ENCODE measurements around the gene MRPL20. TPM values are rescaled to one million over a fixed set of nuclear protein-coding genes. Genes with fewer than 3 reads are reported as not detected.
"Not testable (repeated sequence)": the region's sequence is repeated elsewhere in the genome, so short reads cannot be mapped to it uniquely, and the experiment has no call there.

Gene MRPL20
- total RNA-seq, 4 donors from 2014 or later, result 58.2 to 94.1 (median 78.2) TPM

DNA sequence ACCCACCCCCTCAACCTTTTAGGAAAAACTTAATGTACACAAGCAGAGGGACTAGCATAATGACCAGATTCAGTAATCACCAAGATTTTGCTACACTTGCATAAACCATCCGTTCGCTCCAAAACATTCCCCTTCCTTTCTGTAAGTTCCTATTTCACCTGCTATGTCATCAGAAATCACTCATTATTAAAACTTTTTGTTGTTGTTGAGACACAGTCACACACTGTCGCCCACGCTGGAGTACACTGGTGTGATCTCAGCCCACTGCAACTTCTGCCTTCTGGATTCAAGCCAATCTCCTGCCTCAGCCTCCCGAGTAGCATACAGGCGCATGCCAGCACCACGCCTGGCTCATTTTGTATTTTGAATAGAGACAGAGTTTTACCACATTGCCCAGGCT, 3.4 kb downstream of the MRPL20 start:
- H3K36me3 ChIP-seq, result peaks cover 0 to 46% (median 0%) of the 10 kb centered on the region in 3 donors
- H3K27ac ChIP-seq, result no peak overlapping the region
- no peak overlapping the region for H3K4me3 ChIP-seq
- no peaks in the 10 kb centered on the region for H3K9me3 ChIP-seq
- no peak for TF ChIP-seq POLR2A (IDR thresholded peaks at IDR 0.05)
- TF ChIP-seq, protein P1, sequence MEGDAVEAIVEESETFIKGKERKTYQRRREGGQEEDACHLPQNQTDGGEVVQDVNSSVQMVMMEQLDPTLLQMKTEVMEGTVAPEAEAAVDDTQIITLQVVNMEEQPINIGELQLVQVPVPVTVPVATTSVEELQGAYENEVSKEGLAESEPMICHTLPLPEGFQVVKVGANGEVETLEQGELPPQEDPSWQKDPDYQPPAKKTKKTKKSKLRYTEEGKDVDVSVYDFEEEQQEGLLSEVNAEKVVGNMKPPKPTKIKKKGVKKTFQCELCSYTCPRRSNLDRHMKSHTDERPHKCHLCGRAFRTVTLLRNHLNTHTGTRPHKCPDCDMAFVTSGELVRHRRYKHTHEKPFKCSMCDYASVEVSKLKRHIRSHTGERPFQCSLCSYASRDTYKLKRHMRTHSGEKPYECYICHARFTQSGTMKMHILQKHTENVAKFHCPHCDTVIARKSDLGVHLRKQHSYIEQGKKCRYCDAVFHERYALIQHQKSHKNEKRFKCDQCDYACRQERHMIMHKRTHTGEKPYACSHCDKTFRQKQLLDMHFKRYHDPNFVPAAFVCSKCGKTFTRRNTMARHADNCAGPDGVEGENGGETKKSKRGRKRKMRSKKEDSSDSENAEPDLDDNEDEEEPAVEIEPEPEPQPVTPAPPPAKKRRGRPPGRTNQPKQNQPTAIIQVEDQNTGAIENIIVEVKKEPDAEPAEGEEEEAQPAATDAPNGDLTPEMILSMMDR (IDR thresholded peaks at IDR 0.05), result no peak
- H3K4me1 ChIP-seq, result peaks cover 0 to 43% (median 20%) of the 10 kb centered on the region in 4 donors
- no peaks in the 10 kb centered on the region for H3K27me3 ChIP-seq
- no peak for DNase-seq

DNA sequence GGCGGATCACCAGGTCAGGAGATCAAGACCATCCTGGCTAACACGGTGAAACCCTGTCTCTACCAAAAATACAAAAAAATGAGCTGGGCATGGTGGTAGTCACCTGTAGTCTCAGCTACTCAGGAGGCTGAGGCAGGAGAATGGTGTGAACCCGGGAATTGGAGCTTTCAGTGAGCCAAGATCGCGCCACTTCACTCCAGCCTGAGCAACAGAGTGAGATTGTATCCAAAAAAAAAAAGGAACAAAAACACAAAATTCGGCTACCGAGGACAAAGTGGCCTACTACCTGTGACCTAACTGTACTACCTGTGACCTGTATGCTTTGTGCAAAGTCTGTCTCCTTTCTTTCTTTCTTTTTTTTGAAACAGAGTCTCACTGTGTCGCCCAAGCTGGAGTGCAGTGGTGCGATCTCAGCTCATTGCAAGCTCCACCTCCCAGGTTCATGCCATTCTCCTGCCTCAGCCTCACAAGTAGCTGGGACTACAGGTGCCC, 4.1 kb downstream of the MRPL20 start:
- H3K9me3 ChIP-seq, H3K27ac ChIP-seq, DNase-seq, H3K27me3 ChIP-seq, H3K4me3 ChIP-seq: not testable (repeated sequence)
- peaks cover 0 to 48% (median 0%) of the 10 kb centered on the region in 3 donors for H3K36me3 ChIP-seq
- peaks cover under 1 to 40% (median 23%) of the 10 kb centered on the region in 4 donors for H3K4me1 ChIP-seq

- peaks cover 0 to 55% (median 0%) of the 10 kb centered on the region in 3 donors for H3K36me3 ChIP-seq
- no peak for DNase-seq
Measured at GRCh38 chr1:1402072-1402900, 4.8 kb downstream of the MRPL20 start.

DNA sequence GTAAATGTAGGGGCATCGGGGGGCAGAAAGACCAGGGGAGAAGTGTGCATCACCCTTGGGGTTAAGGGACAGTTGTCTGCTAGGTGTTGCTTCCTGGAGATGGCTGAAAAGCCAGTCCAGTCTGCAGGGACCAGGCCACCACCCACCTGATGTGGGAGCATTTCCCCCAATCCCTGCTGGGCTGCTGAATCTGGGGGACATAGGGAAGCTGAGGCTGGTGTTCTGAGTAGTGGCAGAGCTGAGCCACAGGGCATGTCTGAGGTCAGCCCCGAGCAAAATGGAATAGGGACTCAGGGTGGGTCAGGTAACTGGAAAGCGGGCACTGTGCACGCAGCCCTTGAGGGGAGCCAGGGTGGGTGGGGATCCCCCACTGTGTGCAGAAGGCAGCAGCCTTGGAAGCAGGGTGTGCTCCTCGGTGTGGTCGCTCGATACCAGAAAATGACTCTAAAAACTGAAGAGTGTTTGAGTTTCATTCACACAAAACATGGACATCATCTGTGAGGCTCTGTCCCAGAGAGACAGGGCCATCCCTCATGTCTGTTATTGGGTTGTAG, 5.6 kb downstream of the MRPL20 start:
- H3K27ac ChIP-seq, result no peak overlapping the region
- TF ChIP-seq, protein P1 (IDR thresholded peaks at IDR 0.05), result no peak
- TF ChIP-seq POLR2A (IDR thresholded peaks at IDR 0.05), result no peak
- DNase-seq, result no peak
- peaks cover 0 to 62% (median 0%) of the 10 kb centered on the region in 3 donors for H3K36me3 ChIP-seq
- H3K27me3 ChIP-seq, result no peaks in the 10 kb centered on the region
- H3K4me3 ChIP-seq, result no peak overlapping the region
- H3K4me1 ChIP-seq, result peaks cover 3 to 47% (median 21%) of the 10 kb centered on the region in 4 donors
- no peaks in the 10 kb centered on the region for H3K9me3 ChIP-seq

More at GRCh38 chr1:1402072-1402900, 4.8 kb downstream of the MRPL20 start:
- H3K27me3 ChIP-seq, result no peaks in the 10 kb centered on the region
- H3K4me3 ChIP-seq, result no peak overlapping the region
- H3K9me3 ChIP-seq, result no peaks in the 10 kb centered on the region
- TF ChIP-seq, protein P1 (IDR thresholded peaks at IDR 0.05), result peak in 4 of 6 experiments; percentile 19 to 57 (median 46)
- no peak for TF ChIP-seq POLR2A (IDR thresholded peaks at IDR 0.05)
- peaks cover 3 to 44% (median 21%) of the 10 kb centered on the region in 4 donors for H3K4me1 ChIP-seq
- H3K27ac ChIP-seq, result no peak overlapping the region

DNA sequence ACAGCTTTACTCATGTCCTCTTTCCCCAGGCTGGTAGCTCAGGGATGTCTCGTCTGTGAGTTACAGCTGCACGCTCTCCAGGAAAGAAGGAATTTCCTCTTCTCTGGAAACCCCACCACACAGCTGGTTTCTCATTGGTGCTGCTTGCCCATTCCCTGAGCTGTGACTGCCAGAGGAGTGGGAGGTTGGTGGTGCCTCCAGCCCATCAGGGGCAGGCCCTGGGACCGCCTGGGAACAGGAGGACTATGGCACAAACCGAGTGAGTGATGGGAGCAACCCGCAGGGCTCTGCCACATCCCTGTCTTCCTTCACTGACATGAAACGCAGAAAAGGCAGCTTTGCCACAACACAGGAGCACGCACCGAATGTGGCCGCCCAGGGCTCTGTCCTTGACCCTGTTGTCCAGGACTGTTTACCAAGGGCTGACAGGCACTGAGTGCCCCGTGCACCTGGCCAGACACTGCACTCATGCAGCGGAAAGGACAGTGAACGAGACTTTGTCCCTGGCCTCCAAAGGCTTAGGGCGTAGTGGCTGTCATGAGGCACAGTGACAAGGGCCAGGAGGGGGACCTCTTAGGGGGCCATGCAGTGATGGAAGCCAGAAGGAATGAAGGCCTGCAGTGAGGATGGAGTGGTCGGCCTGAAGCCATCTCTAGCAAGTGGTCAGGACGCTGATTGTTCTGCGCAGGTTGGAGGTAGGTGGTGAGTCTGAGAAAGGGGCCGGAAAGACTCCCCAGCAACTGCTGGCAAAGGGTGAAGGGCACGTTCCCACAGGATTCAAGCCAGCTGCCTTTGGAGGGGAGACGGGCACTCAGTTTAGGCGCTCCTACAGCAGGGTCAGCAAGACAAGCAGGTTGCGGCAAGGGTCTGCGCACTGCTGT, 6.3 kb downstream of the MRPL20 start:
- DNase-seq, result no peak
- Histone ChIP-seq H3K4me3 (peak overlapping the region in 3 of 4 donors; percentile 89 to 95 (median 94)), H3K4me1 (peaks cover 3 to 39% (median 14%) of the 10 kb centered on the region in 4 donors), H3K27me3 (no peaks in the 10 kb centered on the region), H3K9me3 (no peaks in the 10 kb centered on the region), H3K36me3 (peaks cover 0 to 67% (median 0%) of the 10 kb centered on the region in 3 donors), H3K27ac (peak overlapping the region in 2 of 4 donors; percentile 81 to 83)
- no peak for TF ChIP-seq POLR2A (IDR thresholded peaks at IDR 0.05)
- TF ChIP-seq, protein P1 (IDR thresholded peaks at IDR 0.05), result no peak

Measured in Peyer's patch (tissue), 4 donors.